AG04450 (cell line): ENCODE results near the gene SMIM45.

ENCODE experiments used
- CTCF ChIA-PET: fragments of 300-600, 350-600 bp; formaldehyde crosslinking; extraction: SDS; loops from one replicate; lab custom pipeline; 2022; ENCODE audit warnings: antibody characterized with exemption, inconsistent platforms; lab: Charles Lee
- POLR2A ChIA-PET: fragments of 350-600 bp; formaldehyde crosslinking; extraction: SDS; loops from one replicate; lab custom pipeline; 2021; ENCODE audit warnings: antibody characterized with exemption, inconsistent platforms; lab: Yijun Ruan, JAX
- DNase-seq: peaks from one replicate; pipeline ENCODE4 v3.0.0-alpha.2; 2011; ENCODE audit warnings: low read depth, low spot score
- H3K27ac ChIP-seq: one replicate; pipeline ENCODE4 v1.5.1; 2012; ENCODE audit warnings: low read depth, low read length, control low read depth
- H3K27me3 ChIP-seq: one replicate; pipeline ENCODE4 v1.6.0; 2012; ENCODE audit warnings: low read length; ENCODE audit not compliant: control insufficient read depth, insufficient read depth
- H3K4me3 ChIP-seq: 2 replicates; pipeline ENCODE4 v1.5.1; 2011; ENCODE audit warnings: mild to moderate bottlenecking, low read depth, low read length, control low read depth
- H3K9me3 ChIP-seq: 2 replicates; pipeline ENCODE4 v1.5.1; 2012; ENCODE audit warnings: low read length; ENCODE audit not compliant: control insufficient read depth, insufficient read depth
- TF ChIP-seq, protein P1 (sequence below): IDR thresholded peaks from 2 replicates; pipeline ENCODE4 v1.5.1; 2011; ENCODE audit warnings: low read depth, low read length, control low read depth, inconsistent platforms

The SMIM45 gene

DNA sequence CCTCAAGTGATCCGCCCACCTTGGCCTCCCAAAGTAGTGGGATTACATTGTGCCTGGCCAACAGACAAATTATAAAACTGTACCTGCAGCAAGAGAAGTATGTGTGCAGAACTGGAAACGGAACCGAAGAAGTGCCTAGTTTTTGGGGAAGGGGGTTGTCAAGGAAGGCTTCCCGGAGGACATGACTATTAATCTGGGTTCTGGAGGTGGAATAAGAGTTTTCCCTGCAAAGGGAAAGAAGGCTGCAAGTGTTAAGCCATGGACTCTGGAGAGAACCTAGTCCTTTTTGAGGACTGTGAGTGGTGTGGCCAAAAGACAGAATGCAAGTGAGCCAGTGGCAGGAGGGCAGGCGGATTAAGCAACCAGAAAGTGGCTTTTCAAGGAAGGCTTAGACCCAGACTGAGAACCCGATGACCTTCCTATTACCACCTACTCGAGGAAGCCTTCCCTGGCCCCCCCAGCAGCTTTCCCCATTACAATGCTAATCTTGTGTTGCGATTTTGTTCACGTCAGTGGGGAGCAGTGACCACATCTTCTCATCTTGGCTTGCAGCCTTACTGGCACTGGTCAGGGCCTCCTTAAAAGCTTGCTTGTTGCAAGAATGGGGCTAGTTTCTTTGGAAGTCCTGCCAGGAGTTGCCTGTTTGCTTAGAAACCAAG lies 11.6 kb downstream of the SMIM45 start:
- peaks cover 7% of the 10 kb centered on the region for H3K27me3 ChIP-seq
- no peak overlapping the region for H3K27ac ChIP-seq
- CTCF ChIA-PET, result interaction anchor here (0.6 to 1.0 kb wide), 2 partner anchors 126 to 266 kb away, joined by 3 to 4 read pairs; no protein-coding TSS in a partner anchor
- H3K9me3 ChIP-seq, result no peaks in the 10 kb centered on the region
- no peak overlapping the region for H3K4me3 ChIP-seq
- POLR2A ChIA-PET, result no interaction called here
- DNase-seq, result no peak
- TF ChIP-seq, protein P1, sequence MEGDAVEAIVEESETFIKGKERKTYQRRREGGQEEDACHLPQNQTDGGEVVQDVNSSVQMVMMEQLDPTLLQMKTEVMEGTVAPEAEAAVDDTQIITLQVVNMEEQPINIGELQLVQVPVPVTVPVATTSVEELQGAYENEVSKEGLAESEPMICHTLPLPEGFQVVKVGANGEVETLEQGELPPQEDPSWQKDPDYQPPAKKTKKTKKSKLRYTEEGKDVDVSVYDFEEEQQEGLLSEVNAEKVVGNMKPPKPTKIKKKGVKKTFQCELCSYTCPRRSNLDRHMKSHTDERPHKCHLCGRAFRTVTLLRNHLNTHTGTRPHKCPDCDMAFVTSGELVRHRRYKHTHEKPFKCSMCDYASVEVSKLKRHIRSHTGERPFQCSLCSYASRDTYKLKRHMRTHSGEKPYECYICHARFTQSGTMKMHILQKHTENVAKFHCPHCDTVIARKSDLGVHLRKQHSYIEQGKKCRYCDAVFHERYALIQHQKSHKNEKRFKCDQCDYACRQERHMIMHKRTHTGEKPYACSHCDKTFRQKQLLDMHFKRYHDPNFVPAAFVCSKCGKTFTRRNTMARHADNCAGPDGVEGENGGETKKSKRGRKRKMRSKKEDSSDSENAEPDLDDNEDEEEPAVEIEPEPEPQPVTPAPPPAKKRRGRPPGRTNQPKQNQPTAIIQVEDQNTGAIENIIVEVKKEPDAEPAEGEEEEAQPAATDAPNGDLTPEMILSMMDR, result no peak

DNA sequence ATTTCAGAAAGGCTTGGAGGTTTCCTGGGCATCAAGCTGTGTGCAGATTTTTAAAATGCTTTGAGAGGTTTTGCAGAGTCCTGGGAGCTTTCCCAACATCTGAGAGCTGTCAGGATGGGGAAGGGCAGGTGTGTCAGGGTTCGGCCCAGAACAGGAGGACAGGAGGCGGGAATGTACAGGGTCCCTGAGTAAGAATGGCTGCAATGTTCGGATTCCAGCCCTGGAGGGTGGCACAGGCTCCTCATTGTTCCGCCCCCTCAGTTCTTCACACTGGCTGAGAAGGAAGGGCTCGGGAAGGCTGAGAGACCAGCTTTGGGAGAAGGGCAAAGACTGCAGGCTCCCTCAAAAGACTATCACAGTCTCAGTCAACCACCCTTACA lies 12.2 kb downstream of the SMIM45 start:
- DNase-seq, result no peak
- no peaks in the 10 kb centered on the region for H3K9me3 ChIP-seq
- TF ChIP-seq, protein P1, result no peak
- ChIA-PET POLR2A (no interaction called here), CTCF (no interaction called here)
- no peak overlapping the region for H3K4me3 ChIP-seq
- H3K27ac ChIP-seq, result no peak overlapping the region
- H3K27me3 ChIP-seq, result peaks cover 8% of the 10 kb centered on the region

DNA sequence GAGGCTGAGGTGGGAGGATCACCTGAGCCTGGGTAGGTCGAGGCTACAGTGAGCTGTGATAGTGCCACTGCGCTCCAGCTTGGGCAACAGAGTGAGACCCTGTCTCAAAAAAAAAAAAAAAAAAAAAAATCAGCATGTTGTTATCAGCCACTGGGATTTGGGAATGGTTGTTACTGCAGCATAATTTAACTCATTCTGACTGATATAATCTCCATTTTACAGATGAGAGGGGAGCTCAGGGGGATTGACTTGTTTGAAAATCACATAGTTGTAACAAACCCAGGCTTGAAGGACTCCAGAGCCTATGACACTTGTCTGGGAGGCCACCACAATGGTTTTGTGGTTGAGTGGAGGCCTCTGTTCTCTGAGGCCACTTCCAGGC lies 14.3 kb downstream of the SMIM45 start:
- CTCF ChIA-PET, result interaction anchor here (0.7 to 3.3 kb wide), 7 partner anchors 109 to 521 kb away, joined by 3 to 35 read pairs (median 4); partner anchors contain the start of gene NDUFA6
- H3K9me3 ChIP-seq, result no peaks in the 10 kb centered on the region
- peaks cover 8% of the 10 kb centered on the region for H3K27me3 ChIP-seq
- no peak overlapping the region for H3K27ac ChIP-seq
- TF ChIP-seq, protein P1, result no peak
- DNase-seq, result no peak
- H3K4me3 ChIP-seq, result no peak overlapping the region
- POLR2A ChIA-PET, result interaction anchor here (0.7 kb wide), 1 partner anchor 109 kb away, joined by 4 read pairs; no protein-coding TSS in a partner anchor

DNA sequence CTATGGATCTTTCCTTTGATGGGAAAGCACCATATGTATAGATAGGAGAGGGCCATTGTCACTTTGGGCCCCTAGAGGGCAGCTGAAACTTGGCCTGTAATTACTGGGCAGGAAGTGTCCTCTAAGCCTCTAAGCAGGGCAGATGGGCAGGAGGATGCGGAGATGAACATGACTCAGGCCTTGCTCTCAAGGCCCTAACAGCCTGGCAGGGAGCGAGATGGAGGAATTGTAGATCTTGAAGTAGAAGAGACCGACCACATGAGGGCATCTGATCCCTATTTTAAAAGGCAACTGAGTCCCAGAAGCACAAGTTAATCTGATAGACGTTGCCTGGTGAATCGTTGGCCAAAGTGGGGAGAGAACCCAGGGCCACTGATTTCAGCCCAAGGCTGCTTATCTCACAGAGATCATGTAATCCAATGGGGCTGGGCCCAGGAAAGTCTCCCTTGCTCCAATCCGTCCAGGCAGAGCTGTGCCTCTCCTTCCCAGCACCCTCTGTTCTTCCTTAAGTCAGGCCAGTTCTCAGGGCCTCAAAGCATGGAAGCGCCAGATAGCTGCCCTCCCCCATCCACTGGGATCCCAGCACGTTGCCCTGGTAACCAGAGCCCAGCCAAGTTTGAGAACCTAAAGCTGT lies 14.8 kb downstream of the SMIM45 start:
- H3K4me3 ChIP-seq, result no peak overlapping the region
- ChIA-PET CTCF (interaction anchor here (0.6 to 3.3 kb wide), 10 partner anchors 9 to 521 kb away, joined by 3 to 35 read pairs (median 4); partner anchors contain the start of gene NDUFA6), POLR2A (interaction anchor here (0.7 kb wide), 1 partner anchor 108 kb away, joined by 4 read pairs; no protein-coding TSS in a partner anchor)
- peak; percentile 61 for DNase-seq
- H3K9me3 ChIP-seq, result no peaks in the 10 kb centered on the region; the same call in 1 of the 2 replicates
- H3K27me3 ChIP-seq, result peaks cover 11% of the 10 kb centered on the region
- TF ChIP-seq, protein P1, result peak; percentile 43
- no peak overlapping the region for H3K27ac ChIP-seq

DNA sequence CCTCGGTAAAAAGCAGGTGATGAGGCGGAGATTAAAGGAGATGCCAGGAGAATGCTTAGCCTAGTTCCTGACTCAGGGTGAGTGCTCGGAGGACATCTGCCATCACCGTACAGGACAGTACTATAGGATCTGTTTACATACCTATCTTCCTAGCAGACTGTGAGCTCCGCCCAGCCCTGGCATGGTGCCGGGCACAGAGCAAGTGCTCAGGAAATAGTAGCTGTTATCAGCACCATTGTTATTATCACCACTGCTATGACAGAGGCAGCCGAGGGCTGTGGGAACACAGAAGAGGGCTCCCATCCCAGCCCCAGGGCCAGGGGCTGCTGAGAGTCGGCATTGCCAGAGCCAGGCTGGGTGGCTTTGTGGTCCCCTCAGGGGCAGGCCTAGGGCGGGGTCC lies 16.7 kb downstream of the SMIM45 start:
- H3K27me3 ChIP-seq, result peaks cover 22% of the 10 kb centered on the region
- CTCF ChIA-PET, result interaction anchor here (0.9 to 3.3 kb wide), 4 partner anchors 122 to 476 kb away, joined by 3 to 35 read pairs (median 8); partner anchors contain the start of gene NDUFA6
- no peak overlapping the region for H3K27ac ChIP-seq
- no peak overlapping the region for H3K4me3 ChIP-seq
- DNase-seq, result no peak
- POLR2A ChIA-PET, result no interaction called here
- H3K9me3 ChIP-seq, result no peaks in the 10 kb centered on the region; the same call in 1 of the 2 replicates
- TF ChIP-seq, protein P1, result no peak
